SK-N-SH treated with all-trans-retinoic acid at 6 μM for 48 hours (cell line): Measurements from ENCODE around the gene GPRIN1.

Experiments used
- CSDC2 ChIP-seq: fragments of 250-450 bp; sonication (Bioruptor Pico); IDR thresholded peaks from 2 replicates; pipeline ENCODE4 v1.5.0; 2020; ENCODE audit warnings: mild to moderate bottlenecking, moderate library complexity
- CSRNP3 ChIP-seq: fragments of 250-450 bp; sonication (Bioruptor Pico); IDR thresholded peaks from 2 replicates; pipeline ENCODE4 v1.5.1; 2021; ENCODE audit warnings: mild to moderate bottlenecking, moderate library complexity
- ESRRG ChIP-seq: fragments of 250-450 bp; sonication (Bioruptor Pico); IDR thresholded peaks from 2 replicates; pipeline ENCODE4 v1.6.1; 2021; ENCODE audit warnings: mild to moderate bottlenecking
- GLIS3 ChIP-seq: fragments of 250-450 bp; sonication (Bioruptor Pico); IDR thresholded peaks from 2 replicates; pipeline ENCODE4 v1.5.0; 2020; ENCODE audit warnings: mild to moderate bottlenecking, moderate library complexity
- ISL1 ChIP-seq: fragments of 250-450 bp; sonication (Bioruptor Pico); IDR thresholded peaks from 2 replicates; pipeline ENCODE4 v2.1.2; 2022; ENCODE audit warnings: mild to moderate bottlenecking, moderate library complexity
- PATZ1 ChIP-seq: fragments of 250-450 bp; sonication (Bioruptor Pico); IDR thresholded peaks from 2 replicates; pipeline ENCODE4 v1.8.0; 2020; ENCODE audit warnings: mild to moderate bottlenecking, moderate library complexity, borderline replicate concordance
- POU6F1 ChIP-seq: fragments of 250-450 bp; sonication (Bioruptor Pico); IDR thresholded peaks from 2 replicates; pipeline ENCODE4 v1.8.0; 2021; ENCODE audit warnings: low read depth, mild to moderate bottlenecking, moderate library complexity, borderline replicate concordance
- PPARA ChIP-seq: fragments of 250-450 bp; sonication (Bioruptor Pico); IDR thresholded peaks from 2 replicates; pipeline ENCODE4 v1.5.0; 2020; ENCODE audit warnings: mild to moderate bottlenecking, borderline replicate concordance
- TSHZ2 ChIP-seq: fragments of 250-450 bp; sonication (Bioruptor Pico); IDR thresholded peaks from 2 replicates; pipeline ENCODE4 v1.5.0; 2020; ENCODE audit warnings: mild to moderate bottlenecking, moderate library complexity
- ZC3H10 ChIP-seq: fragments of 250-450 bp; sonication (Bioruptor Pico); IDR thresholded peaks from 2 replicates; pipeline ENCODE4 v1.5.1; 2021; ENCODE audit warnings: mild to moderate bottlenecking, moderate library complexity
- ZFP3 ChIP-seq: fragments of 250-450 bp; sonication (Bioruptor Pico); IDR thresholded peaks from 2 replicates; pipeline ENCODE4 v1.5.0; 2020; ENCODE audit warnings: mild to moderate bottlenecking, moderate library complexity
- ZFP30 ChIP-seq: fragments of 450-650 bp; formaldehyde crosslinking; IDR thresholded peaks from 2 replicates; pipeline ENCODE4 v1.5.0; 2022; ENCODE audit warnings: mild to moderate bottlenecking, moderate library complexity
- ZNF565 ChIP-seq: fragments of 450-650 bp; formaldehyde crosslinking; conservative IDR thresholded peaks from 2 replicates; pipeline ENCODE4 v1.5.0; 2020; ENCODE audit warnings: low read depth, mild to moderate bottlenecking, moderate library complexity
- TF ChIP-seq, protein P1 (sequence below): fragments of 250-450 bp; sonication (Bioruptor Pico); IDR thresholded peaks from 2 replicates; pipeline ENCODE4 v1.5.1; 2020; ENCODE audit warnings: low read depth, mild to moderate bottlenecking, moderate library complexity

GRCh38 chr5:176614805-176615478 is 5.0 kb upstream of the GPRIN1 start:
- TF ChIP-seq GLIS3 (CRISPR knock-in tag) (no peak), CSDC2 (no peak), CSRNP3 (CRISPR knock-in tag) (no peak), PPARA (CRISPR knock-in tag) (no peak), ZNF565 (no peak), TSHZ2 (CRISPR knock-in tag) (no peak), POU6F1 (CRISPR knock-in tag) (no peak), ISL1 (CRISPR knock-in tag) (no peak), PATZ1 (no peak), ZFP30 (CRISPR knock-in tag) (no peak), ZC3H10 (no peak), ESRRG (no peak), ZFP3 (CRISPR knock-in tag) (no peak)
- TF ChIP-seq, protein P1, sequence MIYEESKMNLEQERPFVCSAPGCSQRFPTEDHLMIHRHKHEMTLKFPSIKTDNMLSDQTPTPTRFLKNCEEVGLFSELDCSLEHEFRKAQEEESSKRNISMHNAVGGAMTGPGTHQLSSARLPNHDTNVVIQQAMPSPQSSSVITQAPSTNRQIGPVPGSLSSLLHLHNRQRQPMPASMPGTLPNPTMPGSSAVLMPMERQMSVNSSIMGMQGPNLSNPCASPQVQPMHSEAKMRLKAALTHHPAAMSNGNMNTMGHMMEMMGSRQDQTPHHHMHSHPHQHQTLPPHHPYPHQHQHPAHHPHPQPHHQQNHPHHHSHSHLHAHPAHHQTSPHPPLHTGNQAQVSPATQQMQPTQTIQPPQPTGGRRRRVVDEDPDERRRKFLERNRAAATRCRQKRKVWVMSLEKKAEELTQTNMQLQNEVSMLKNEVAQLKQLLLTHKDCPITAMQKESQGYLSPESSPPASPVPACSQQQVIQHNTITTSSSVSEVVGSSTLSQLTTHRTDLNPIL (CRISPR knock-in tag): no peak
